ENCODE measurements around the gene INHBC. TPM values are rescaled to one million over a fixed set of nuclear protein-coding genes. Genes with fewer than 3 reads are reported as not detected.

INHBC gene
- total RNA-seq, 4 donors from 2014 or later = not detected

DNA sequence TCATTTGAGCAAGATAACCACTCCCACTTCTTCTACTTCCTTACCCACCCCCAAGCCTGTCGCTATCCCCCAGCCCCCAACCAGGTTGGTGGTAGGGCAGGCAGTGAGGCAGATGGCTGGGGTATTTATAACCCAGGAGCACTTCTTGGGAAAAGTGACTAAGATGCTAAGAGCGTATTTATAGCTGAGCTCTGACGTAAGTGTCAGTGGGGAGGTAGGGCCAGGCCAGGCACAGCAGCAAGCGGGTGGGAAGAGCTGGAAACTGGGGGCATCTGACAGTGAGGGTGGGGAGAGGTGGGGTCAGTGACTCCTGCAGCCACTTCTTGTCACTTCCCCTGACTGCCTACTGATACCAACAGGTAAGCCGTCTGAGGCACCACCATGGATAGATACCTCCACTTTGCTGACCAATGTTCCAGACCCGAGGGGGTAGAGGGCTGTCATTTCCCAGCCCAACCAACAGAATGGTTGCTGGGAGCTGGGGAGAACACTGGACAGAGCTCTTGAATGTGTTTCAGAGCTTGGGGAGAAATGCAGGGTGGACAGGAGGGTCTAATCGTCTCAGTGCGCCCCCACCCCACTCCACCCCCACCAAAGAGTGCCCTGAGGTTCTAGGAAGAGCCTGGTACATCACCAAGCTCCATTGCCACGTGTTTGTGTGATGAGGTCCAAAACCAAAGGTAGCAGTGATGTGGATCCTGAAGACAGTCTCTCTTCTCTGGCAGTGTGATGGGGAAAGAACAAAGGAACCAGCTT, 17.8 kb downstream of the INHBC start:
- no peaks in the 10 kb centered on the region for H3K27me3 ChIP-seq
- TF ChIP-seq, protein P1, sequence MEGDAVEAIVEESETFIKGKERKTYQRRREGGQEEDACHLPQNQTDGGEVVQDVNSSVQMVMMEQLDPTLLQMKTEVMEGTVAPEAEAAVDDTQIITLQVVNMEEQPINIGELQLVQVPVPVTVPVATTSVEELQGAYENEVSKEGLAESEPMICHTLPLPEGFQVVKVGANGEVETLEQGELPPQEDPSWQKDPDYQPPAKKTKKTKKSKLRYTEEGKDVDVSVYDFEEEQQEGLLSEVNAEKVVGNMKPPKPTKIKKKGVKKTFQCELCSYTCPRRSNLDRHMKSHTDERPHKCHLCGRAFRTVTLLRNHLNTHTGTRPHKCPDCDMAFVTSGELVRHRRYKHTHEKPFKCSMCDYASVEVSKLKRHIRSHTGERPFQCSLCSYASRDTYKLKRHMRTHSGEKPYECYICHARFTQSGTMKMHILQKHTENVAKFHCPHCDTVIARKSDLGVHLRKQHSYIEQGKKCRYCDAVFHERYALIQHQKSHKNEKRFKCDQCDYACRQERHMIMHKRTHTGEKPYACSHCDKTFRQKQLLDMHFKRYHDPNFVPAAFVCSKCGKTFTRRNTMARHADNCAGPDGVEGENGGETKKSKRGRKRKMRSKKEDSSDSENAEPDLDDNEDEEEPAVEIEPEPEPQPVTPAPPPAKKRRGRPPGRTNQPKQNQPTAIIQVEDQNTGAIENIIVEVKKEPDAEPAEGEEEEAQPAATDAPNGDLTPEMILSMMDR (IDR thresholded peaks at IDR 0.05) = no peak
- no peak for TF ChIP-seq POLR2A (IDR thresholded peaks at IDR 0.05)
- peak overlapping the region; percentile 27 to 57 for H3K27ac ChIP-seq
- intact Hi-C loops (cut with DNase I; ENCODE audit: low total_unique reads) = no loop called here
- H3K36me3 ChIP-seq = no peaks in the 10 kb centered on the region
- peaks cover 0 to 7% of the 10 kb centered on the region in 2 donors for H3K4me1 ChIP-seq
- H3K4me3 ChIP-seq = no peak overlapping the region
- no peaks in the 10 kb centered on the region for H3K9me3 ChIP-seq
- no peak for DNase-seq

DNA sequence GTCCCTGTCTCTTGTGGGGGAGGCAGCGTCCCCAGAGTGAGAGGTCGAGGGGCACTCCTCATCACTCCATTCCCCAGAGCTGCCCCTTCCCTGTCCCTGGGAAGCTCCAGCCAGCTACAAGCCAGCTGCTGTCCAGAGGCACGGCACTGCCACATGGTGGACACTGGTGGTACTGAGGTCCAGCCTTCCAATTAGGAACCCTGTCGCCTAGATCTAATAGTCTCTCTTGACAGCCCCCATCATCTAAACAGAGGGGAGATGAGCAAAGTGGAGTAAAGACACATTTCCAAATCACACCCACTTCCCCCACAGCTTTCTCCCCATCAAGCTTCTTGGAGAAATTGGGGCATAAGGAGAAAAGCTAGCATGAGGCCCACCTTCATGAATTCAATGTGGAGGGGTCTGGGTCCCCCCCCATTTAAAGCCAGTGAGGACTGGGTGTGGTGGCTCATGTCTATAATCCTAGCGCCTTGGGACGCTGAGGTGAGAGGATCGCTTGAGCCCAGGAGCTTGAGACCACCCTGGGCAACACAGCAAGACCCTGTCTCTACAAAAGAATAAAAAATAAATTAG, 18.4 kb downstream of the INHBC start:
- TF ChIP-seq, protein P1 (IDR thresholded peaks at IDR 0.05) = peak; percentile 85 to 90 (median 88)
- no peak for TF ChIP-seq POLR2A (IDR thresholded peaks at IDR 0.05)
- Histone ChIP-seq H3K4me1 (peaks cover 0 to 7% of the 10 kb centered on the region in 2 donors), H3K4me3 (no peak overlapping the region), H3K27ac (peak overlapping the region in 1 of 2 donors; percentile 57), H3K36me3 (no peaks in the 10 kb centered on the region), H3K27me3 (no peaks in the 10 kb centered on the region), H3K9me3 (no peaks in the 10 kb centered on the region)
- DNase-seq = peak; percentile 72 to 75
- intact Hi-C loops (cut with DNase I; ENCODE audit: low total_unique reads) = no loop called here

- no peak for DNase-seq
- Histone ChIP-seq H3K4me1 (peaks cover 0 to 7% of the 10 kb centered on the region in 2 donors), H3K36me3 (no peaks in the 10 kb centered on the region), H3K4me3 (no peak overlapping the region), H3K27ac (no peak overlapping the region), H3K9me3 (no peaks in the 10 kb centered on the region), H3K27me3 (no peaks in the 10 kb centered on the region)
- intact Hi-C loops (cut with DNase I; ENCODE audit: low total_unique reads) = no loop called here
- no peak for TF ChIP-seq POLR2A (IDR thresholded peaks at IDR 0.05)
- TF ChIP-seq, protein P1 (IDR thresholded peaks at IDR 0.05) = no peak
Observed at GRCh38 chr12:57454213-57454565, 19.6 kb downstream of the INHBC start.

- H3K36me3 ChIP-seq = no peaks in the 10 kb centered on the region
- intact Hi-C loops (cut with DNase I; ENCODE audit: low total_unique reads) = no loop called here
- H3K27me3 ChIP-seq = no peaks in the 10 kb centered on the region
- no peak within 1 kb of the TSS for H3K27ac ChIP-seq
- no peaks in the 10 kb centered on the region for H3K9me3 ChIP-seq
- H3K4me3 ChIP-seq = no peak within 1 kb of the TSS
- H3K4me1 ChIP-seq = peaks cover 0 to 7% of the 10 kb centered on the region in 2 donors
- no peak for TF ChIP-seq POLR2A (IDR thresholded peaks at IDR 0.05)
- TF ChIP-seq, protein P1 (IDR thresholded peaks at IDR 0.05) = no peak
- DNase-seq = no peak
Observed at GRCh38 chr12:57454566-57455373, 20.2 kb downstream of the INHBC start, which contains the start of gene INHBE. Gene INHBE (plus strand): TSS chr12:57455307. CDS start chr12:57455537, 230 bp downstream.

Measured in uterus (tissue), 4 donors.